GM18499 (cell line): Measurements from ENCODE around the gene CNPY1.

ENCODE experiments used
- ATAC-seq: cut with Tn5 transposase; IDR thresholded peaks from one replicate; pipeline ENCODE4 v1.9.1; 2021; ENCODE audit warnings: moderate number of reproducible peaks; ENCODE audit not compliant: insufficient read depth, unreplicated experiment

CNPY1 gene

GRCh38 chr7:155560196-155560885 lies 14.0 kb upstream of the CNPY1 start:
- ATAC-seq = no peak

DNA sequence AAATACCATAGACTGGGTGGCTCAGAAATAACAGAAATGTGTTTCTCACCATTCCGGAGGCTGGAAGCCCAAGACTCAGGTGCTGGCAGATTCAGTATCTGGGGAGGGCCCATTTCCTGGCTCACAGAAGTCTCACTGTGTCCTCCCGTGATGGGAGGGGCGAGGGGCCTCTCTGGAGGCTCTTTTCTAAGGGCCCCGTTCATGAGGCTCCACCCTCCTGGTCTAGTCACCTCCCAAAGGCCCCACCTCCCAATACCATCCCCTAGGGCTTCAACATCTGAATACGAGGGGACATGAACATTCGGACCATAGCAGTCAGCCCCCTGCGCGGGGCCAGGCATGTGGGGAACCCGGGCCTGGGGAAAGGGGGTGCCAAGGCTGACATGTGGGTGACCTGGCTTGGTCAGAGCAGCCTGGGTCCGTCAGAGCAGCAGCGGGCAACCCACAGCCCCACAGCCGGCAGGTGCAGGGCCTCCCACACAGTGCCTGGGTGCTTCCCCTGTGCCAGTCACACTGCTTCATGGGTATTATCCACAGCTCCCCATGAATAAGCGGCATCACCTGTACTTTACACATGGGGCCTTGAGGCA lies 13.3 kb upstream of the CNPY1 start:
- ATAC-seq = no peak

DNA sequence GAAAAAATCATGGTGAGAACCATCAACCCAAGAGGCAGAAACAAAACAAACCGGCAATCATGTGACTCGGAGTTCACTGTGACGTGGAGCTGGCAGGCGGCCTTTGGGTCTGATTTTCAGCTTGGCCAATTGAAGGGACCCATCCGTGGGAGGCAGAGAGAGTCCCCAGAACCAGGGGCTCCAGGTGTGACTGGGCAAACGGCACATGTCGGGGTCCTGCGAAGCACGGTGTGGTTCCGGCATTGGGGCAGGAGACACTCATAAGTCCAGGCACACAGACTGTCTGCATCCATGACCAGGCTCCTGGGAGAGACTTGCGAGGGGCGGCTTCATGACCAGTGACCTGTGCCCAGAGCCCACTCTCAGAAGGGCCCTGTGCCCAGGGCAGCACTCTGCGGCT lies 12.6 kb upstream of the CNPY1 start:
- no peak for ATAC-seq

GRCh38 chr7:155558351-155558750 lies 12.0 kb upstream of the CNPY1 start:
- no peak for ATAC-seq

DNA sequence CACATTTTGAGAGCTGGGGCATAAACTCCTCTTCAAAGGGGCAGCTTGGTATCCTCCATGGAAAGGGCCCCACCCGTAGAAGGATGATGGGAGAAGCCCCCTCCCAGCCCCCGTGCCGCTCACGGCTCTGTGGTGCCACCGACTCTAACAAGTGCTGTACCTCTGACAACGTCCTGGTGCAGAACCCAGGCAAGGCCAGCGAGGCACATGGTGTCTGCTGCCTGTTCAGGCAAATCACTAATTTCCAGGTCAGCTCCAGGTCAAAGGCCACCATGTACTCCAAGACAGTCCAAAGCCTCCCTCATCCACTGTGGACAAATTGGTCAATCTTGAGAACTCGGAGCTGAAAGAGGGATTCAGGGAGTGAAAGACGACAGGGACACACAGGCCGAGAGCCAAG lies 11.4 kb upstream of the CNPY1 start:
- no peak for ATAC-seq

DNA sequence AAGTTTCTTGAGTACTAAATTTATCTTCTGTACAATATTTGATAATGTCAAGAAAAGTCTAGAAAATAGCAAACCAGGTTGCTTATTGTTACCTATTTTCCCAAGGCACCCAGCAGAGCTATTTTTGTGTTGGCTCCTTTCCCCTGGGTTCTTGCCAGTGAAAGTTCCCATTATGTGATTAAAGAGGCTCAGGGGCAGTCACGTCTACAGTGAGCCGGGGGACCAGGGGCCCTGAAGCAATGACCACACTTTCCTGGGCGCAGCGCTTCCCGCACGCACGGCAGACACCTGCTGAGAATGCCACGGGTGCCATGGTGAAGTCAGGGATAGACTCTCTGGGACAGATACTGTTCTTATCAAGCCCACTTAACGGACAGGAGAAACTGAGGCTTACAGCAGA lies 10.4 kb upstream of the CNPY1 start:
- ATAC-seq = no peak

- ATAC-seq = no peak
Measured at GRCh38 chr7:155555116-155555695, 8.8 kb upstream of the CNPY1 start.

DNA sequence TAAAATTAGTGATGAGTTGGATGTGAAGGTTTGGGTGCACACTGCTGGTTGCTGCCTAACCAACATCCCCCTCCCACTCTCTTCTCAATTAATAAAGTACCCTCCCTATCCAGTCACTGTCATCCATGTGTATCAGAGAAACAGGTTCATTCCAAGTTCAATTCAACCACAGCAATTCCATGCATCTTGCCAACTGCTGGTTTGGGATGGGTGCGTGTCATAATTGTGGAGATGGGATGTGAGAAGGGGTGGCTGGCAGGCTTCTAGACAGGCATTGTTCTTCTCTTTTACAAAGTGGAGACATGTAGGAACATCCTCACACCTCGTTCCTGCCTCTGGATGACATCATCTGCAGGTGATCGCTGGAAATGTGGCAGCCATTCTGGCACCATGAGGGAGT lies 7.5 kb upstream of the CNPY1 start:
- ATAC-seq = no peak

DNA sequence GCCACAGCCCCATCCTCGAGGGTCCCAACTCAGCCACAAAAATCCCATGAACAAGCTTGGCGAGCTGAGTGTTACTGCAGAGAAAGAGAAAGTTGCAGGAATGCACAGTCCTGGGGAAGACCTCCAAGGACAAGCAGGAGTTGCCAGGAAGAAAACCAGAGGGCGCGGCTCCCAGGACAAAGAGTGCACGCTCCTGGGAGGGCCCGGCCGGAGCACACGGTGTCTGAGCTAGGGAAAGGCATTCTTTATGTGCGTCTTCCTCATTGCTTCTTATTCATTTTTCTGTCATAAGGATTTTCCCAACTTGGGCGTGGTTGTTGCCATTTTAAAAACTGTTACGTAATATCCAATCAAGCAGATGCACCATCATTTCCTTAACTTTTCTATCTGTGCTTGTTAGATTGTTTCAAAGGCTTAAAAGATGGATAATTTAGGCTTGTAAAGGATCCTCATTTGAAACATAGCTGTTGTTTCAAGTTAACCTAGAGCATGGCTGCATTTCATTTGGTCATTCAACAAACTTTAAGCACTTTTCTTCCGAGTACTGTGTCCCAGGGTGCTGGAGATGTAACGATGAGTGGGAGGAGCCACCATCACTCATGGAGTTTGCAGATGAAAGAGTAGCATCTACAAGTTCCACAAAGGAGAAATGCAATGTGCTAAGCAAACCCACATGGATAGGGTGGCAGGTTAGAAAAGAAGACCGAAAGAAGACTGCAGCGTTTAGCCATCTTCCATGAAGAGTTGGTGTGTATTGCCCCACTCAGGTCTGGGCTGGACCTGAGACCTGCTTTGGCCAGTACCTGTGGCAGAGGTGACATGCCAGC lies 5.6 kb upstream of the CNPY1 start:
- no peak for ATAC-seq

- ATAC-seq = no peak
Measured at GRCh38 chr7:155550916-155551315, 4.6 kb upstream of the CNPY1 start.

DNA sequence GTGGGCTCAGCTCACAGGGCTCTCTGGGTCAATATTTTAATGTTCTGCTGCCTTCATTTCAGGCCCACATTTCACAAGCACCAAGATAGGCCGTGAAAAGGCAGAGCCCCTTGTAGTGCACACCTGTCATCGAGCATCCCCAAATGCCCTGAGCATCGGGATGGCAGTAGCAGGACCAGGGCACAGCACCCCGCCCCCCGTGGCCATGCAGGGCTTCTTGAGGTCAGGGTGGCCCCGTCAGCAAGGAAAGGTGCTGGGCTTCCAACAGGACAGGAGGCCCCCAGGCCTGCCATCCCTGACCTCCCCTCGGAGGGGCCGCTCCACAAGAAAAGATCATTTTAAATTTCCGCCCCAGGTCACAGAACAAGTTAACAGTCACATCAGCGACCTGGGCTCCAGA lies 2.9 kb upstream of the CNPY1 start:
- ATAC-seq = no peak

DNA sequence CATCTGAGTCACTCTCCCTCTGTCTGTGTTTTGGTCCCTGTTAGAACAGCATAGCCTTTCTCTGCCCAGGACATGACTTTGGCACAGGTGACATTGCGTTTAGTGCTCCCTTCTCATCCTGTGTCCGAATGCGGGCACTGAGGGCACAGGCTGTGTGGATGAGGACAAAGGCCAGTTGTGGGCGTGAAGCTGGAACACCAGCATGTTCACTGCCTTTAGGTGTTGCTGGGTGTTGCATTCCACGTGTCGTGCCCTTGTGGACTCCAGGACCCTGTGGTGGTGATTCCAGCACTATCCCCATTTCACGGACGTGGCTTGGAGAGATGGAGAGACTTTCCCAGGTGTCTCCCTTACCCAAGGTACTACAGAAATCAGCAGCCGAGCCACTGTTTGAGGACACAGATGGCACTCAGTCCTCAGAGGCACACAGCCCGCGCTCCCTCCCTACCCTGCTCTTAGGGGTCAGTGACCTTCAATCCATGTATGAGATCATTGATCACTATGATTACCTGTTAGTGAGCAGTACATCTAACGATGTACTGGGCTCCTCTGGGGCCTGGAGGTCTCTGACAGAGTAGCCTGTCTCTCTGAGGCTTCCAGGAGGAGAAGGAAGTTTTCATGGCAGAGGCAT lies 917 bp upstream of the CNPY1 start:
- ATAC-seq = no peak

DNA sequence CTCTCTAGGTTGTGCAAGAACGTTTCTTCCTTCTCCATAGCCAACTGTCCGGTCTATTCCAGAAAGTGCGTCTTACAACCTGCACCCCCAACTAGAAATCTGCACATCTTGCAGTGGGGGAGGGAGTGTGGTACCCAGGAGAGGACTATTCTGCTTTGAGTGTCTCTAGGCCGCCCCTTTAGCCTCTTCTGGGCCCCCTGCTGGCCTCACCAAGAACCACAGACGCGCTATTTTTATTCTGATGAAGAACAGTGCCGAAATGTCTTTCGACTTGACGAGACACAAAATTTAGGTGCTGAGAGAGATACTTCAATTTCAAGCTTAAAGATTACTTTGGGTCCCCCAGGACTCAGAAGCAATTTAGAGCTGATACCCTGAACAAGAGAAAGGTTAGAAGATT lies 1.0 kb downstream of the CNPY1 start:
- ATAC-seq = no peak

- ATAC-seq = no peak
Measured at GRCh38 chr7:155544485-155544884, 1.9 kb downstream of the CNPY1 start.

DNA sequence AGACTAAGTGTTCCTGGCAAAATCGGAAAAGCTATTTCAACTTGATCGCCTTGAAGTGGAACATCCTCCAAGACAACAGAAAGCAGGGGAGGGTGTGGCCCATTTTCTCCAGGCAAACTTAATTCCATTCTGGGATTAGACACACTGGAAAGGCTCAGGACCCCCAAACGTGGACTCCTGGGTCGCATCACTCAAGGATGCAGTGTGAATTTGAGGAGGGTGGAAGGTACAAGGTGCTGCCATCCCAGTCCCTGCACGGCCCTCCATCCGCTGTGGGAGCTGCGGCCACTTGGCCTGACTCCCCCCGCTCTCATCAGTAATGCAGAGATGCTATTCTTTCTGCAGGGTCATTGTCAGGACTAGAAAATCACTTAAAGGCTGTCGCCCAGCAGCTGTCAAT lies 2.4 kb downstream of the CNPY1 start:
- no peak for ATAC-seq

DNA sequence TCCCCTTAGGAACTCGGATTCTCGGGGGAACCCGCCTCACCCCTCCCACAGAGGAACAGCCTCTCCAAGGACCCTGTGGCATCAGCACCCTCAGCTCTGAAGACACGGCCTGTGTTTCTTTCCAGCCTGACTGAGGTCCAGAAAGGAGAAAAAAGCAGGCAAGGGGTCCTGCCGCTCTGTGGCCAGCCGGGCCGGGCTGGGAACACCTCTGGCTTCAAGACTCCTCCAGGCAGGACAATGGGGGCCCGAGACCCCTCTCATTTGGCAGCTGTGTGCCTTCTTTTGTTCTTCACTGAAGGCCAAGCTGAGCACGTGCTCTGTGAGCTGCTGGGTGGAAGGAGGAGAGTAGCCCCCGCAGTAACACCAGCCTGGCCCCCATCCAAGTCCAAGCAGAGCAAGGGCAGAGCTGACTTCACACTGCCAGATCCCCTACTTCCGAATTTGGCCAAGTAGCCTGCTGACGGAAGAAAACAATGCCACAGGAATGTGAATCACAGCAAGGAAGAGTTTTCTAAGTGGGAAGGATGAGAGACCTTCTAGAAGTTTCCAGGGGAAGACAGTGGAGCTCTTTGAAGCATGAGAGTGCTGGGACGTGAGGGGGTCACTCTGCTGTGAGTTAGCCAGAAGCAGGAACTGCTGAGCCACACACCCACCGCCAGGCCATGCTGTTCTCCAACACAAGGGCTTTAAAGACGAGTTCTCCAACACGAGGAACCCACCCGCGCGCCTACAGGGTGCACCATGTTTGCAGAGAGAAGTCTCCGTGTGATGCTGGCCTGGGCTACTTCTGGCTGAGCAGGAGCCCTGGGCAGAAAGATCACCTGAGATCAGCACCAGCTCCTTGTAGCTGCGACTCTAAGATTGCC lies 3.1 kb downstream of the CNPY1 start:
- ATAC-seq = no peak

GRCh38 chr7:155541986-155542675 lies 4.2 kb downstream of the CNPY1 start:
- ATAC-seq = no peak

DNA sequence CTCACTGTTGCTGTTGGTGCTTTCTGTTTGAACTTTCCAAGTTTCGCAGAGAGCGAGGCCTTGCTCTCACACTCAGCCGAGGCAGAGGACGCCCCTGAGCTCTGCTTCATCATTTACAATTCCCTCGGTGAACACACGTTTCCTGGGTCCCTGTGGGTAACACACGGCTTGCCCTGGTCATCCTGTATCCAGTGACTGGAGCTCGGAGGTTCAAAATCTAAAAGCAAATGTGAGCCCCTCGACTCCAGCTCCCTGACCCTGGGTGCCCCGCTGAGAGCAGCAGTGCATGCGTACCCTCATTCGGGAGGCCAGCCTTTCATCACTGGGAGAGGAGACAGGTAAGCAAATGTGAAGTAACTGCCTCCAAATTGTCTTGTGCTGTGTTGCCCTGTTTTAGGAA lies 5.8 kb downstream of the CNPY1 start:
- ATAC-seq = no peak

DNA sequence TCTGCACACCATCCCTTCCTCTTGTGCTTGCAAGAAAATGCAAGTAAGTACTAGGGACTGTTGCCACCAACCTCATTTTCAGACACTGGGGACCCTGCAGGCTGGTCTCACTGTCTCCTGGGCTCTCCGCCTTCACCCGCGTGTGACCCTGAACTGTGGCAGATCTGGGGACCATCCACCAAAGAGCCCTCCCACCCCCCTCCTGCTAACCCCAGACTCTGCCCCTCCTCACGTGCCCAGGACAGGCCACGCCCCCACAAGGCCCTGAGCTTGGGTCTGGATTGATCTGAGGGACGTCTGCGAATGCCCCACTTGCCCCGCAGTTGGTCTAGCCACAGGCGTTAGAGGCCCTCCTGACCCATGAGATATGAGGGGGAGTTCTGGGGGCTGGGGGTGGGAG lies 8.1 kb downstream of the CNPY1 start:
- ATAC-seq = no peak
